ENCODE data around the gene LSM12.

Gene LSM12

DNA sequence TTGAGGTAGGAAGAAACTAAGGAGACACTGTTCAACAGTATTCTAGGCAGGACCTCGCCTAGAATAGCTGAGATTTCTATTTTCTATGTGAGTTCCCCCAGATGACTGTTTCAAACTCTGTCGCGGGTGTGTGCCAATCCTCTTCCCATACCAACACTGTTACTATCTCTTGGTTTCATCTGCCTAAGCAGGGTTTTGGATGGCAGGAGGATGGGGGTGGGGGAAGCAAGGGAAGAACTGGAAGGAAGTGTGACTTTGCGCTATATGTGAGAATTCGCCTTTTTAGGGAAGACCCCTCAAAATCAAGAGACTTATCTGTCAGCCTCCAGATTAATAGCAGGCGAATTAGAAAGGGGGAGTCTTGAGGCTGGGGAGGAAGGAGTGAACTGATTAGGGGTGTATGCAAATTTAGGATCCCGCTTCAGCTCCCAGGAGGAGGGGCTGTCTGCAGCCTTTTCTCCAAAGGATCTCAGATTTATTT is 3.5 kb upstream of the LSM12 start:
- CTCF ChIA-PET, result interaction anchor here (2.6 kb wide), 1 partner anchor 14 kb away, joined by 13 read pairs; no protein-coding TSS in a partner anchor
- Histone ChIP-seq H3K27ac (ENCODE audit: insufficient read depth in 1 of 2, low read depth in 1 of 2, low read length in 2 of 2, poor library complexity in 1 of 2, severe bottlenecking in 2 of 2) (peak overlapping the region in 1 of 2 experiments; percentile 78), H3K36me3 (ENCODE audit: control insufficient read depth in 4 of 4, insufficient read depth in 4 of 4, low read length in 3 of 4) (peaks cover 0 to 20% (median 8%) of the 10 kb centered on the region in 4 experiments), H3K4me1 (ENCODE audit: control extremely low read depth in 1 of 4, control insufficient read depth in 4 of 4, insufficient read depth in 4 of 4, low read length in 3 of 4) (peaks cover 18 to 49% (median 41%) of the 10 kb centered on the region in 4 experiments), H3K9me3 (ENCODE audit: control extremely low read depth in 1 of 5, control insufficient read depth in 4 of 5, insufficient read depth in 2 of 5, low read depth in 1 of 5, low read length in 4 of 5) (no peaks in the 10 kb centered on the region), H3K4me3 (ENCODE audit: control insufficient read depth in 1 of 7, extremely low read depth in 1 of 7, insufficient read depth in 4 of 7, low read depth in 2 of 7, low read length in 6 of 7) (peak overlapping the region; percentile 47 to 91 (median 73)), H3K27me3 (replicated peaks in 2 of 5; ENCODE audit: control insufficient read depth in 4 of 5, insufficient read depth in 5 of 5, low read length in 4 of 5) (no peaks in the 10 kb centered on the region)
- 4% methylated on average over 3 of the region's 7 CpGs for WGBS (ENCODE audit: insufficient coverage)
- POLR2A ChIA-PET, result interaction anchor here (0.7 to 1.0 kb wide), 2 partner anchors 17 to 73 kb away, joined by 4 to 9 read pairs; no protein-coding TSS in a partner anchor
- DNase-seq, result peak in 1 of 3 donors; percentile 55

DNA sequence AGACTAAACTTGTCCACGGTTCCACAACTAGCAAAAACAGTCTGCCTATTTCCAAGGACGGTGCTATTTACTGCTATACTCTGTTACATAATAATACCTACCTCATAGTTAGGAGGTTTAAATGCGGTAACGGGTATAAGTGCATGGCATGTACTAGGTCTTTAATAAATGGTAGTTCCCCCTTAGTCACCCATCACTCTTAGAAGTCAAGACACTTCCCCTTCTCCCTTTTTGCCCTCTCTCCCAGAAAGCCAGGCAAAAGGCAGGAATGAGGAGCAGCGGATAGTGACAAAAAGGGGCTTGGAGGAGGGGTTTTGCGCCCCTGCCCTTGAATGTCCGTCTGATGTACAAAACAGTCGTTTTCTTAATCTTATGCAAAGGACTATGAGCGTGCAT is 1.1 kb upstream of the LSM12 start:
- Histone ChIP-seq H3K36me3 (ENCODE audit: control insufficient read depth in 4 of 4, insufficient read depth in 4 of 4, low read length in 3 of 4) (peaks cover 0 to 15% (median 8%) of the 10 kb centered on the region in 4 experiments), H3K4me1 (ENCODE audit: control extremely low read depth in 1 of 4, control insufficient read depth in 4 of 4, insufficient read depth in 4 of 4, low read length in 3 of 4) (peaks cover 18 to 48% (median 41%) of the 10 kb centered on the region in 4 experiments), H3K9me3 (ENCODE audit: control extremely low read depth in 1 of 5, control insufficient read depth in 4 of 5, insufficient read depth in 2 of 5, low read depth in 1 of 5, low read length in 4 of 5) (no peaks in the 10 kb centered on the region), H3K4me3 (ENCODE audit: control insufficient read depth in 1 of 7, extremely low read depth in 1 of 7, insufficient read depth in 4 of 7, low read depth in 2 of 7, low read length in 6 of 7) (peak overlapping the region in 2 of 7 experiments; percentile 0 to 73), H3K27me3 (replicated peaks in 2 of 5; ENCODE audit: control insufficient read depth in 4 of 5, insufficient read depth in 5 of 5, low read length in 4 of 5) (no peaks in the 10 kb centered on the region), H3K27ac (ENCODE audit: insufficient read depth in 1 of 2, low read depth in 1 of 2, low read length in 2 of 2, poor library complexity in 1 of 2, severe bottlenecking in 2 of 2) (no peak overlapping the region)
- ChIA-PET CTCF (interaction anchor here (0.8 to 1.6 kb wide), 2 partner anchors 10 to 49 kb away, joined by 3 to 6 read pairs; no protein-coding TSS in a partner anchor), POLR2A (no interaction called here)
- WGBS (ENCODE audit: insufficient coverage), result 93% methylated on average over 7 of the region's 9 CpGs
- DNase-seq, result peak in 1 of 3 donors; percentile 21

- 4% methylated on average over 6 of the region's 9 CpGs for WGBS (ENCODE audit: insufficient coverage)
- H3K4me3 ChIP-seq (ENCODE audit: control insufficient read depth in 1 of 7, extremely low read depth in 1 of 7, insufficient read depth in 4 of 7, low read depth in 2 of 7, low read length in 6 of 7), result peak overlapping the region; percentile 73 to 96 (median 79)
- POLR2A ChIA-PET, result interaction anchor here (0.7 to 1.8 kb wide), 3 partner anchors 9 to 259 kb away, joined by 3 to 4 read pairs (median 3); partner anchors contain the start of genes HDAC5 and SLC25A39
- no peaks in the 10 kb centered on the region for H3K9me3 ChIP-seq (ENCODE audit: control extremely low read depth in 1 of 5, control insufficient read depth in 4 of 5, insufficient read depth in 2 of 5, low read depth in 1 of 5, low read length in 4 of 5)
- H3K36me3 ChIP-seq (ENCODE audit: control insufficient read depth in 4 of 4, insufficient read depth in 4 of 4, low read length in 3 of 4), result peaks cover 0 to 29% (median 16%) of the 10 kb centered on the region in 4 experiments
- peak; percentile 37 to 62 (median 61) for DNase-seq
- H3K4me1 ChIP-seq (ENCODE audit: control extremely low read depth in 1 of 4, control insufficient read depth in 4 of 4, insufficient read depth in 4 of 4, low read length in 3 of 4), result peaks cover 11 to 31% (median 28%) of the 10 kb centered on the region in 4 experiments
- peak overlapping the region; percentile 58 to 89 for H3K27ac ChIP-seq (ENCODE audit: insufficient read depth in 1 of 2, low read depth in 1 of 2, low read length in 2 of 2, poor library complexity in 1 of 2, severe bottlenecking in 2 of 2)
- H3K27me3 ChIP-seq (replicated peaks in 2 of 5; ENCODE audit: control insufficient read depth in 4 of 5, insufficient read depth in 5 of 5, low read length in 4 of 5), result no peaks in the 10 kb centered on the region
- CTCF ChIA-PET, result interaction anchor here (0.6 kb wide), 1 partner anchor 393 kb away, joined by 4 read pairs; no protein-coding TSS in a partner anchor
These were observed 735 bp downstream of the LSM12 start for GRCh38 chr17:44065668-44066203.

DNA sequence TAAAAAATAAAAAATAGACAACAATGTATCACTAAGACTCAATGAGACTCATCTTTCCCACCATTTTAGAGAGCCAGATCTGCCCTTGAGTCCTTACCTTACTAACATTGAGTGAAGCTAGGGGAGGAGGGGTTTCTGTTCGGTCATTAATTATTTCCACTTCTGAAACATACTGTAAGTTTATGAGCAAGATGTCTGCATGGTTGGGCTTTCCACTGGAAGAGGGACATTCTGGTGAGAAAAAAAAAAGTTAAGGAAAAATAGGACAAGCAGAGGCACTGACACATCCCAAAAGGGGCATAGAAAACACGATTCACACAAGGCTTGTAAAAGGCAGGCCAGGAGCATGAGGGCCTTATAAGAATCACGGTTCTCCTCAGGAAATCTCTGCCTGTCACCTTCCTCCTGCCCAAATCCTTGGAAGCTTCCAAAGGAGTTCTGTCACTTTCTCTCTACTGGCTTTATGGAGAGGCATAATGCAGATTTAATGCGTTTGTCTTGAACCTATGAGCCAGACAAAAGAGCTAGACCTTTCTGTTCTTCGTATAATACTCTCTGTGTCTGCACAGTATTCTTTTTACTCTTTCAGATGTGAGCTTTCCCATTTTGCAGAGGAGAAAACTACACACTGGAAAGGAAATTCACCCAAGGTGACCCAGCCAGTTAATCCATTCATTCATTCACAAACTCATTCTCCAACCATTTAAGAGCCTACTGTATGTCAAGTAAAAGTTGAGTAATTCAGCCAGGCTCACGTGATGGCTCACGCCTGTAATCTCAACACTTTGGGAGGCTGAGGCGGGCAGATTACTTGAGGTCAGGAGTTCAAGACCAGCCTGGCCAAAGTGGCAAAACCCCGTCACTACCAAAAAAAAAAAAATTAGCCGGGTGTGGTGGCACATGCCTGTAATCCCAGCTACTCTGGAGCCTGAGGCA is 2.5 kb downstream of the LSM12 start:
- 91% methylated on average over 8 of the region's 10 CpGs for WGBS (ENCODE audit: insufficient coverage)
- no peaks in the 10 kb centered on the region for H3K9me3 ChIP-seq (ENCODE audit: control extremely low read depth in 1 of 5, control insufficient read depth in 4 of 5, insufficient read depth in 2 of 5, low read depth in 1 of 5, low read length in 4 of 5)
- H3K4me1 ChIP-seq (ENCODE audit: control extremely low read depth in 1 of 4, control insufficient read depth in 4 of 4, insufficient read depth in 4 of 4, low read length in 3 of 4), result peaks cover 8 to 24% (median 20%) of the 10 kb centered on the region in 4 experiments
- POLR2A ChIA-PET, result no interaction called here
- H3K4me3 ChIP-seq (ENCODE audit: control insufficient read depth in 1 of 7, extremely low read depth in 1 of 7, insufficient read depth in 4 of 7, low read depth in 2 of 7, low read length in 6 of 7), result no peak overlapping the region
- H3K36me3 ChIP-seq (ENCODE audit: control insufficient read depth in 4 of 4, insufficient read depth in 4 of 4, low read length in 3 of 4), result peaks cover 3 to 42% (median 24%) of the 10 kb centered on the region in 4 experiments
- H3K27me3 ChIP-seq (replicated peaks in 2 of 5; ENCODE audit: control insufficient read depth in 4 of 5, insufficient read depth in 5 of 5, low read length in 4 of 5), result no peaks in the 10 kb centered on the region
- DNase-seq, result no peak
- CTCF ChIA-PET, result interaction anchor here (0.6 to 2.1 kb wide), 2 partner anchors 23 to 30 kb away, joined by 3 to 6 read pairs; no protein-coding TSS in a partner anchor
- no peak overlapping the region for H3K27ac ChIP-seq (ENCODE audit: insufficient read depth in 1 of 2, low read depth in 1 of 2, low read length in 2 of 2, poor library complexity in 1 of 2, severe bottlenecking in 2 of 2)

GRCh38 chr17:44062871-44063270 is 3.6 kb downstream of the LSM12 start:
- CTCF ChIA-PET, result interaction anchor here (2.1 kb wide), 1 partner anchor 22 kb away, joined by 6 read pairs; no protein-coding TSS in a partner anchor
- H3K27ac ChIP-seq (ENCODE audit: insufficient read depth in 1 of 2, low read depth in 1 of 2, low read length in 2 of 2, poor library complexity in 1 of 2, severe bottlenecking in 2 of 2), result no peak overlapping the region
- POLR2A ChIA-PET, result no interaction called here
- peaks cover 3 to 49% (median 26%) of the 10 kb centered on the region in 4 experiments for H3K36me3 ChIP-seq (ENCODE audit: control insufficient read depth in 4 of 4, insufficient read depth in 4 of 4, low read length in 3 of 4)
- H3K4me1 ChIP-seq (ENCODE audit: control extremely low read depth in 1 of 4, control insufficient read depth in 4 of 4, insufficient read depth in 4 of 4, low read length in 3 of 4), result peaks cover 8 to 24% (median 20%) of the 10 kb centered on the region in 4 experiments
- no peak overlapping the region for H3K4me3 ChIP-seq (ENCODE audit: control insufficient read depth in 1 of 7, extremely low read depth in 1 of 7, insufficient read depth in 4 of 7, low read depth in 2 of 7, low read length in 6 of 7)
- WGBS (ENCODE audit: insufficient coverage), result 95% methylated on average over 9 of the region's 15 CpGs
- H3K9me3 ChIP-seq (ENCODE audit: control extremely low read depth in 1 of 5, control insufficient read depth in 4 of 5, insufficient read depth in 2 of 5, low read depth in 1 of 5, low read length in 4 of 5), result no peaks in the 10 kb centered on the region
- H3K27me3 ChIP-seq (replicated peaks in 2 of 5; ENCODE audit: control insufficient read depth in 4 of 5, insufficient read depth in 5 of 5, low read length in 4 of 5), result no peaks in the 10 kb centered on the region
- DNase-seq, result no peak

DNA sequence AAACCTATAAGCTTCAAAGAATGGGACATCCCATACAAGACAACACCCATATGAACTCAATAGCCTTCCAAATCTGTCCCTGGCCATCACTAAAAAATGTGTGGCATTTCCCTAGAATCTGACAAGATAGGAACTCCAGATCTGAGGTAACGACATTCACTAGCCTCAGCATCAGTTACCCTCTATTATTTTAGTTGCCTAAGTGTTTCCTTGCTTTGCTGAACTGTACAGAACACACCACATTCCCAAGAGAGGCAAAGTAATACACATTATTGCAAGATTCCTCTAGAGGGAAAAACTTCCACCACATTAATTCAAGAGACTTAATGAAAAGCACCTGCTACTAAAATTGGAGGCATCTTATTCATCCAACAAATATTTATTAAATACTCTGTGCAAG is 5.0 kb downstream of the LSM12 start:
- Histone ChIP-seq H3K4me3 (ENCODE audit: control insufficient read depth in 1 of 7, extremely low read depth in 1 of 7, insufficient read depth in 4 of 7, low read depth in 2 of 7, low read length in 6 of 7) (no peak overlapping the region), H3K27ac (ENCODE audit: insufficient read depth in 1 of 2, low read depth in 1 of 2, low read length in 2 of 2, poor library complexity in 1 of 2, severe bottlenecking in 2 of 2) (no peak overlapping the region), H3K9me3 (ENCODE audit: control extremely low read depth in 1 of 5, control insufficient read depth in 4 of 5, insufficient read depth in 2 of 5, low read depth in 1 of 5, low read length in 4 of 5) (no peaks in the 10 kb centered on the region), H3K36me3 (ENCODE audit: control insufficient read depth in 4 of 4, insufficient read depth in 4 of 4, low read length in 3 of 4) (peaks cover 3 to 53% (median 27%) of the 10 kb centered on the region in 4 experiments), H3K4me1 (ENCODE audit: control extremely low read depth in 1 of 4, control insufficient read depth in 4 of 4, insufficient read depth in 4 of 4, low read length in 3 of 4) (peaks cover 4 to 11% (median 9%) of the 10 kb centered on the region in 4 experiments), H3K27me3 (replicated peaks in 2 of 5; ENCODE audit: control insufficient read depth in 4 of 5, insufficient read depth in 5 of 5, low read length in 4 of 5) (no peaks in the 10 kb centered on the region)
- CTCF ChIA-PET, result interaction anchor here (1.2 to 1.8 kb wide), 3 partner anchors 8 to 19 kb away, joined by 4 to 8 read pairs (median 5); no protein-coding TSS in a partner anchor
- no peak for DNase-seq
- 100% methylated on average over 1 of the region's 1 CpG for WGBS (ENCODE audit: insufficient coverage)
- POLR2A ChIA-PET, result no interaction called here

Measured in common myeloid progenitor, CD34-positive (primary cell).